GM12878 (cell line): ENCODE measurements around the gene CCL14.

Experiments used
- EP300 ChIP-seq, 2 experiments: fragments of 150-350 bp in 1 of 2; IDR thresholded peaks; 2 replicates each; pipeline ENCODE4 v1.6.1; 2011 to 2012; ENCODE audit warnings: low read depth in 2 of 2, low read length in 2 of 2, borderline replicate concordance in 1 of 2, improper control_type of control experiment in 1 of 2, inconsistent platforms in 1 of 2; ENCODE audit not compliant: control insufficient read depth in 1 of 2
- JUND ChIP-seq: IDR thresholded peaks from 2 replicates; pipeline ENCODE4 v1.6.1; 2012; ENCODE audit warnings: low read depth, mild to moderate bottlenecking, low read length, improper control_type of control experiment, moderate library complexity
- MTA2 ChIP-seq: fragments of 450-650 bp; IDR thresholded peaks from 2 replicates; pipeline ENCODE4 v1.6.1; 2016; ENCODE audit warnings: low read depth, mild to moderate bottlenecking, moderate library complexity
- POLR2A ChIP-seq: IDR thresholded peaks from 2 replicates; pipeline ENCODE4 v1.6.1; 2011; ENCODE audit warnings: low read depth, mild to moderate bottlenecking, low read length
- POLR2AphosphoS2 ChIP-seq: IDR thresholded peaks from 2 replicates; pipeline ENCODE4 v1.6.1; 2011; ENCODE audit warnings: low read depth, mild to moderate bottlenecking, low read length, improper control_type of control experiment, moderate library complexity
- POLR2AphosphoS5 ChIP-seq: IDR thresholded peaks from 2 replicates; pipeline ENCODE4 v1.6.1; 2011; ENCODE audit warnings: mild to moderate bottlenecking, low read length, inconsistent platforms
- RCOR1 ChIP-seq: conservative IDR thresholded peaks from 2 replicates; pipeline ENCODE4 v1.6.1; 2012; ENCODE audit warnings: low read depth, low read length, improper control_type of control experiment
- SIX5 ChIP-seq: IDR thresholded peaks from 2 replicates; pipeline ENCODE4 v1.6.1; 2011; ENCODE audit warnings: mild to moderate bottlenecking, low read depth, low read length, moderate library complexity; ENCODE audit not compliant: severe bottlenecking
- TAF1 ChIP-seq: IDR thresholded peaks from 2 replicates; pipeline ENCODE4 v1.6.1; 2011; ENCODE audit warnings: mild to moderate bottlenecking, low read depth, low read length, borderline replicate concordance
- YY1 ChIP-seq: IDR thresholded peaks from 2 replicates; pipeline ENCODE4 v1.6.1; 2011; ENCODE audit warnings: low read depth, mild to moderate bottlenecking, low read length
- TF ChIP-seq, protein P1 (sequence below): IDR thresholded peaks from 2 replicates; pipeline ENCODE4 v1.6.1; 2011; ENCODE audit warnings: low read depth, mild to moderate bottlenecking, low read length, moderate library complexity, borderline replicate concordance; ENCODE audit errors: extremely low read depth
- TF ChIP-seq, protein P2 (sequence below): fragments of 450-650 bp; IDR thresholded peaks from 2 replicates; pipeline ENCODE4 v1.6.1; 2017; ENCODE audit warnings: mild to moderate bottlenecking
- TF ChIP-seq, protein P3 (sequence below), 3 experiments: IDR thresholded peaks in 2 of 3; conservative IDR thresholded peaks in 1 of 3; 2 replicates each; pipeline ENCODE4 v1.5.1; 2011; ENCODE audit warnings: low read depth in 3 of 3, low read length in 3 of 3, mild to moderate bottlenecking in 3 of 3, control low read depth in 2 of 3, moderate library complexity in 2 of 3, inconsistent platforms in 1 of 3, mixed read lengths in 1 of 3; ENCODE audit not compliant: control insufficient read depth in 2 of 3, insufficient read depth in 1 of 3; ENCODE audit errors: extremely low read depth in 1 of 3
- TF ChIP-seq, protein P4 (sequence below): fragments of 450-650 bp; IDR thresholded peaks from 2 replicates; pipeline ENCODE4 v1.6.1; 2017; ENCODE audit warnings: antibody characterized with exemption, mild to moderate bottlenecking, moderate library complexity

DNA sequence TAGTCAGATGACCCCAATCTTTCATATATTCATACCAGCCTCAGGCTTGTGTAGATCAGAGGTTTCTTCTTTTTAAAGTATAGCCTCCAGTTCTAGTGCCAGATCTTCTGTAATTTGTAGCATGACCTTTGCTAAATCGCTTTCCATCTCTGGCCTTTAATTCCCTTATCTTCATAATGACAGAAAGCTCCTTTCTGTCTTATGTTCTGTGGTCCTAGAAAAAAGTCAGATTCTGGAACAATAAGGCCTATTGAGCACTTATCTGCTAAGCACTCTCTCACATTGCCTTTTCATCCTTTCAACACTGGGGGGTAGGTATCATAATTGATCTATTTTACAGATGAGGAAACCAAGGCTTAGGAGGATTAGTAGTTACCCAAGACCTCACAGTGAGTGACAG, 14.5 kb downstream of the CCL14 start:
- no peak for TF ChIP-seq YY1
- TF ChIP-seq JUND = no peak
- TF ChIP-seq POLR2AphosphoS5 = no peak
- TF ChIP-seq, protein P1, sequence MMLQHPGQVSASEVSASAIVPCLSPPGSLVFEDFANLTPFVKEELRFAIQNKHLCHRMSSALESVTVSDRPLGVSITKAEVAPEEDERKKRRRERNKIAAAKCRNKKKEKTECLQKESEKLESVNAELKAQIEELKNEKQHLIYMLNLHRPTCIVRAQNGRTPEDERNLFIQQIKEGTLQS = no peak
- no peak for TF ChIP-seq SIX5
- TF ChIP-seq, protein P2, sequence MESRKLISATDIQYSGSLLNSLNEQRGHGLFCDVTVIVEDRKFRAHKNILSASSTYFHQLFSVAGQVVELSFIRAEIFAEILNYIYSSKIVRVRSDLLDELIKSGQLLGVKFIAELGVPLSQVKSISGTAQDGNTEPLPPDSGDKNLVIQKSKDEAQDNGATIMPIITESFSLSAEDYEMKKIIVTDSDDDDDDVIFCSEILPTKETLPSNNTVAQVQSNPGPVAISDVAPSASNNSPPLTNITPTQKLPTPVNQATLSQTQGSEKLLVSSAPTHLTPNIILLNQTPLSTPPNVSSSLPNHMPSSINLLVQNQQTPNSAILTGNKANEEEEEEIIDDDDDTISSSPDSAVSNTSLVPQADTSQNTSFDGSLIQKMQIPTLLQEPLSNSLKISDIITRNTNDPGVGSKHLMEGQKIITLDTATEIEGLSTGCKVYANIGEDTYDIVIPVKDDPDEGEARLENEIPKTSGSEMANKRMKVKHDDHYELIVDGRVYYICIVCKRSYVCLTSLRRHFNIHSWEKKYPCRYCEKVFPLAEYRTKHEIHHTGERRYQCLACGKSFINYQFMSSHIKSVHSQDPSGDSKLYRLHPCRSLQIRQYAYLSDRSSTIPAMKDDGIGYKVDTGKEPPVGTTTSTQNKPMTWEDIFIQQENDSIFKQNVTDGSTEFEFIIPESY = no peak
- no peak for TF ChIP-seq TAF1
- TF ChIP-seq POLR2AphosphoS2 = no peak
- TF ChIP-seq, protein P3, sequence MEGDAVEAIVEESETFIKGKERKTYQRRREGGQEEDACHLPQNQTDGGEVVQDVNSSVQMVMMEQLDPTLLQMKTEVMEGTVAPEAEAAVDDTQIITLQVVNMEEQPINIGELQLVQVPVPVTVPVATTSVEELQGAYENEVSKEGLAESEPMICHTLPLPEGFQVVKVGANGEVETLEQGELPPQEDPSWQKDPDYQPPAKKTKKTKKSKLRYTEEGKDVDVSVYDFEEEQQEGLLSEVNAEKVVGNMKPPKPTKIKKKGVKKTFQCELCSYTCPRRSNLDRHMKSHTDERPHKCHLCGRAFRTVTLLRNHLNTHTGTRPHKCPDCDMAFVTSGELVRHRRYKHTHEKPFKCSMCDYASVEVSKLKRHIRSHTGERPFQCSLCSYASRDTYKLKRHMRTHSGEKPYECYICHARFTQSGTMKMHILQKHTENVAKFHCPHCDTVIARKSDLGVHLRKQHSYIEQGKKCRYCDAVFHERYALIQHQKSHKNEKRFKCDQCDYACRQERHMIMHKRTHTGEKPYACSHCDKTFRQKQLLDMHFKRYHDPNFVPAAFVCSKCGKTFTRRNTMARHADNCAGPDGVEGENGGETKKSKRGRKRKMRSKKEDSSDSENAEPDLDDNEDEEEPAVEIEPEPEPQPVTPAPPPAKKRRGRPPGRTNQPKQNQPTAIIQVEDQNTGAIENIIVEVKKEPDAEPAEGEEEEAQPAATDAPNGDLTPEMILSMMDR (IDR thresholded peaks at IDR 0.05 in 2 of 3, conservative IDR thresholded peaks at IDR 0.05 in 1 of 3; ENCODE audit: control insufficient read depth in 2 of 3, extremely low read depth in 1 of 3, insufficient read depth in 1 of 3, low read depth in 3 of 3, low read length in 3 of 3) = no peak
- TF ChIP-seq POLR2A = no peak
- TF ChIP-seq, protein P4, sequence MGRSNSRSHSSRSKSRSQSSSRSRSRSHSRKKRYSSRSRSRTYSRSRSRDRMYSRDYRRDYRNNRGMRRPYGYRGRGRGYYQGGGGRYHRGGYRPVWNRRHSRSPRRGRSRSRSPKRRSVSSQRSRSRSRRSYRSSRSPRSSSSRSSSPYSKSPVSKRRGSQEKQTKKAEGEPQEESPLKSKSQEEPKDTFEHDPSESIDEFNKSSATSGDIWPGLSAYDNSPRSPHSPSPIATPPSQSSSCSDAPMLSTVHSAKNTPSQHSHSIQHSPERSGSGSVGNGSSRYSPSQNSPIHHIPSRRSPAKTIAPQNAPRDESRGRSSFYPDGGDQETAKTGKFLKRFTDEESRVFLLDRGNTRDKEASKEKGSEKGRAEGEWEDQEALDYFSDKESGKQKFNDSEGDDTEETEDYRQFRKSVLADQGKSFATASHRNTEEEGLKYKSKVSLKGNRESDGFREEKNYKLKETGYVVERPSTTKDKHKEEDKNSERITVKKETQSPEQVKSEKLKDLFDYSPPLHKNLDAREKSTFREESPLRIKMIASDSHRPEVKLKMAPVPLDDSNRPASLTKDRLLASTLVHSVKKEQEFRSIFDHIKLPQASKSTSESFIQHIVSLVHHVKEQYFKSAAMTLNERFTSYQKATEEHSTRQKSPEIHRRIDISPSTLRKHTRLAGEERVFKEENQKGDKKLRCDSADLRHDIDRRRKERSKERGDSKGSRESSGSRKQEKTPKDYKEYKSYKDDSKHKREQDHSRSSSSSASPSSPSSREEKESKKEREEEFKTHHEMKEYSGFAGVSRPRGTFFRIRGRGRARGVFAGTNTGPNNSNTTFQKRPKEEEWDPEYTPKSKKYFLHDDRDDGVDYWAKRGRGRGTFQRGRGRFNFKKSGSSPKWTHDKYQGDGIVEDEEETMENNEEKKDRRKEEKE = no peak
- TF ChIP-seq EP300 (IDR thresholded peaks at IDR 0.05; ENCODE audit: borderline replicate concordance in 1 of 2, control insufficient read depth in 1 of 2, low read depth in 2 of 2, low read length in 2 of 2) = no peak
- no peak for TF ChIP-seq MTA2
- no peak for TF ChIP-seq RCOR1
